Panc1 (cell line): ENCODE data around the gene TPCN1. TPM values are rescaled to one million over a fixed set of nuclear protein-coding genes. Genes with fewer than 3 reads are reported as not detected.
A peak's percentile ranks its signal among the peaks of the same experiment; 100 is the strongest.

Experiments
- ATAC-seq: fragments of 200-7000 bp; cut with Tn5 transposase; 2 replicates; pipeline ENCODE4 v1.9.1; 2020; ENCODE audit warnings: mild to moderate bottlenecking, moderate library complexity
- BruUV-seq: library from RNA; stranded (reverse); fragments of 400-500 nt; replicated peaks from 2 replicates; lab custom pipeline; 2021; lab: Mats Ljungman, UMichigan
- CTCF ChIA-PET: fragments of 300-600 bp; sonication (Branson Sonifier 250); formaldehyde crosslinking; loops from one replicate; lab custom pipeline; 2022; ENCODE audit warnings: antibody characterized with exemption; lab: Charles Lee
- POLR2A ChIA-PET: fragments of 300-600 bp; sonication (Branson Sonifier 250); formaldehyde crosslinking; loops from one replicate; lab custom pipeline; 2022; ENCODE audit warnings: antibody characterized with exemption; lab: Charles Lee
- DNase-seq: peaks from one replicate; pipeline ENCODE4 v3.0.0-alpha.2; 2010; ENCODE audit warnings: low read depth, low spot score
- H3K27ac ChIP-seq: 2 replicates; pipeline ENCODE4 v1.5.1; 2011; ENCODE audit warnings: mild to moderate bottlenecking, low read length, inconsistent platforms
- H3K27me3 ChIP-seq: fragments of 200-500 bp; sonication (Bioruptor generic); 2 replicates; pipeline ENCODE4 v1.6.0; 2014; ENCODE audit warnings: low read length, inconsistent platforms; ENCODE audit not compliant: control insufficient read depth, insufficient read depth
- H3K36me3 ChIP-seq: fragments of 200-500 bp; sonication (Bioruptor generic); 2 replicates; pipeline ENCODE4 v1.5.1; 2014; ENCODE audit warnings: inconsistent platforms, mild to moderate bottlenecking, low read length, moderate library complexity; ENCODE audit not compliant: control insufficient read depth, insufficient read depth
- H3K4me1 ChIP-seq: 2 replicates; pipeline ENCODE4 v1.5.1; 2011; ENCODE audit warnings: inconsistent platforms, mild to moderate bottlenecking, low read length, moderate library complexity; ENCODE audit not compliant: control insufficient read depth, insufficient read depth
- H3K4me3 ChIP-seq, 2 experiments: 2 replicates each; pipeline ENCODE4 v1.5.1; 2011 to 2012; ENCODE audit warnings: low read depth in 2 of 2, low read length in 2 of 2, mild to moderate bottlenecking in 2 of 2, inconsistent platforms in 1 of 2, moderate library complexity in 1 of 2
- H3K9me3 ChIP-seq: fragments of 200-500 bp; sonication (Bioruptor generic); 2 replicates; pipeline ENCODE4 v1.5.1; 2014; ENCODE audit warnings: low read depth, mild to moderate bottlenecking, inconsistent platforms, low read length, moderate library complexity; ENCODE audit not compliant: control insufficient read depth, insufficient read depth
- POLR2AphosphoS5 ChIP-seq: IDR thresholded peaks from 2 replicates; pipeline ENCODE4 v1.6.1; 2012; ENCODE audit warnings: mild to moderate bottlenecking, low read depth, low read length, moderate library complexity
- SIN3A ChIP-seq: IDR thresholded peaks from 2 replicates; pipeline ENCODE4 v1.6.1; 2012; ENCODE audit warnings: low read depth, mild to moderate bottlenecking, low read length, moderate library complexity, borderline replicate concordance; ENCODE audit not compliant: insufficient read depth
- TCF7L2 ChIP-seq: IDR thresholded peaks from 2 replicates; pipeline ENCODE4 v1.6.1; 2011; ENCODE audit warnings: mild to moderate bottlenecking, low read depth, low read length, inconsistent platforms
- in situ Hi-C: cut with HindIII; loops from 2 replicates; pipeline ENCODE4 v1.10.0; 2016; ENCODE audit warnings: low sequenced_read_pairs, low pct_unique_long_range_greater_than_20kb
- intact Hi-C: fragments of 100-400 bp; cut with micrococcal nuclease; formaldehyde crosslinking; loops from one replicate; pipeline ENCODE4 v1.10.0; 2022; ENCODE audit not compliant: unreplicated experiment
- total RNA-seq: library from RNA; stranded (reverse); gene quantifications from one replicate; pipeline ENCODE4 v1.2.1, GENCODE V29; 2021; ENCODE audit not compliant: unreplicated experiment
- TF ChIP-seq, protein P1 (sequence below), 2 experiments: IDR thresholded peaks; 2 replicates each; pipeline ENCODE4 v1.6.1; 2011 to 2012; ENCODE audit warnings: low read depth in 2 of 2, control low read depth in 1 of 2, low read length in 1 of 2, mild to moderate bottlenecking in 1 of 2, moderate library complexity in 1 of 2; ENCODE audit not compliant: insufficient read depth in 1 of 2
- TF ChIP-seq, protein P2 (sequence below): fragments of 450-650 bp; IDR thresholded peaks from 2 replicates; pipeline ENCODE4 v1.5.1; 2017; ENCODE audit warnings: mild to moderate bottlenecking

The TPCN1 gene
- total RNA-seq, 1 experiment from 2014 or later: 75.2 TPM

DNA sequence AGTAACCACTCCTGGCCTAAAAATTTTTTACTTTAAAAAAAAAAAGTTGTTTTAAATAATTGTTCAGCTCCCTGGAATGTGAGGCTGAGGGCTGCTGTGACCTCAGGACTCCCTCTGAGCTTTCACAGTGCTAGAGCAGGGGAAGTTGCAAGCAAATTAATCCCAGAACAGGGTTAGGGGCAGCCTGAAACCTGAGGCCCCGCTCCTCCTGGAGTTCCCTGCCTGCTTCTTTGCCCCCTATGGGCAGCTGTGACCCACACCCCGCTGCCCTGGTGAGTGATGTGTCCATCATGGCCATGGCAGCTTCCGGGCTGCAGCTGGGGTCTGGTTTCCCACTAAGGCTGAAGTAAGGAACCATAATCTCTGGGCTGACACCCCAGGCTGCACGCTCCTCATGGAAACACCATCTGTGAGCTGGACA, 26.3 kb upstream of the TPCN1 start:
- peak overlapping the region; percentile 67 for H3K27ac ChIP-seq

DNA sequence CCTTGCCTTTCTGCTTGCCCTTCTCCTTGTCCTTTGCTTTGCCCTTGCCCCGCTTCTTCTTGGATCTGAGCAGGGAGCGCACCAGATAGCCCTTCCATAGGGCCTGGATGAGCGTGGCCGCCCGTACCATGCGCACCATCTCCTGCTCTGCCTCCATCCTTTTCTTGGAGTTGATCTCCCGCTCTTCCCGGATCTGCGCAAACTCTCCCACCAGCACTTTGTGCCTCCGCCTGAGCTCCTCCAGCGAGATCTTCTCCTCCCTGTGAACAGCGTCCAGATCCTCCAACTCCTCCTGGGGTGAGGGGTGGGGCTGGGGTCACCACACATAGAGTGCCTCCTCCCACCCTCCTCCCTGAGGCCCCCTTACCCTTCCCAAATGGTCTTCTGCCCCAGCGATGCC, 25.7 kb upstream of the TPCN1 start:
- H3K4me1 ChIP-seq: peaks cover 44% of the 10 kb centered on the region
- in situ Hi-C loops (no loop called here), intact Hi-C loops (no loop called here)
- CTCF ChIA-PET: no interaction called here
- no peaks in the 10 kb centered on the region for H3K27me3 ChIP-seq
- H3K27ac ChIP-seq: peak overlapping the region; percentile 67
- no peak for DNase-seq
- ATAC-seq: no peak
- H3K9me3 ChIP-seq: no peaks in the 10 kb centered on the region
- BruUV-seq: no TSS peak
- no peaks in the 10 kb centered on the region for H3K36me3 ChIP-seq
- POLR2A ChIA-PET: interaction anchor here (0.5 kb wide), 1 partner anchor 160 kb away, joined by 4 read pairs; no protein-coding TSS in a partner anchor
- TF ChIP-seq TCF7L2 (no peak), SIN3A (no peak), POLR2AphosphoS5 (no peak)
- TF ChIP-seq, protein P1, sequence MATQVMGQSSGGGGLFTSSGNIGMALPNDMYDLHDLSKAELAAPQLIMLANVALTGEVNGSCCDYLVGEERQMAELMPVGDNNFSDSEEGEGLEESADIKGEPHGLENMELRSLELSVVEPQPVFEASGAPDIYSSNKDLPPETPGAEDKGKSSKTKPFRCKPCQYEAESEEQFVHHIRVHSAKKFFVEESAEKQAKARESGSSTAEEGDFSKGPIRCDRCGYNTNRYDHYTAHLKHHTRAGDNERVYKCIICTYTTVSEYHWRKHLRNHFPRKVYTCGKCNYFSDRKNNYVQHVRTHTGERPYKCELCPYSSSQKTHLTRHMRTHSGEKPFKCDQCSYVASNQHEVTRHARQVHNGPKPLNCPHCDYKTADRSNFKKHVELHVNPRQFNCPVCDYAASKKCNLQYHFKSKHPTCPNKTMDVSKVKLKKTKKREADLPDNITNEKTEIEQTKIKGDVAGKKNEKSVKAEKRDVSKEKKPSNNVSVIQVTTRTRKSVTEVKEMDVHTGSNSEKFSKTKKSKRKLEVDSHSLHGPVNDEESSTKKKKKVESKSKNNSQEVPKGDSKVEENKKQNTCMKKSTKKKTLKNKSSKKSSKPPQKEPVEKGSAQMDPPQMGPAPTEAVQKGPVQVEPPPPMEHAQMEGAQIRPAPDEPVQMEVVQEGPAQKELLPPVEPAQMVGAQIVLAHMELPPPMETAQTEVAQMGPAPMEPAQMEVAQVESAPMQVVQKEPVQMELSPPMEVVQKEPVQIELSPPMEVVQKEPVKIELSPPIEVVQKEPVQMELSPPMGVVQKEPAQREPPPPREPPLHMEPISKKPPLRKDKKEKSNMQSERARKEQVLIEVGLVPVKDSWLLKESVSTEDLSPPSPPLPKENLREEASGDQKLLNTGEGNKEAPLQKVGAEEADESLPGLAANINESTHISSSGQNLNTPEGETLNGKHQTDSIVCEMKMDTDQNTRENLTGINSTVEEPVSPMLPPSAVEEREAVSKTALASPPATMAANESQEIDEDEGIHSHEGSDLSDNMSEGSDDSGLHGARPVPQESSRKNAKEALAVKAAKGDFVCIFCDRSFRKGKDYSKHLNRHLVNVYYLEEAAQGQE (IDR thresholded peaks at IDR 0.05; ENCODE audit: insufficient read depth in 1 of 2, low read depth in 2 of 2, low read length in 1 of 2): no peak
- TF ChIP-seq, protein P2, sequence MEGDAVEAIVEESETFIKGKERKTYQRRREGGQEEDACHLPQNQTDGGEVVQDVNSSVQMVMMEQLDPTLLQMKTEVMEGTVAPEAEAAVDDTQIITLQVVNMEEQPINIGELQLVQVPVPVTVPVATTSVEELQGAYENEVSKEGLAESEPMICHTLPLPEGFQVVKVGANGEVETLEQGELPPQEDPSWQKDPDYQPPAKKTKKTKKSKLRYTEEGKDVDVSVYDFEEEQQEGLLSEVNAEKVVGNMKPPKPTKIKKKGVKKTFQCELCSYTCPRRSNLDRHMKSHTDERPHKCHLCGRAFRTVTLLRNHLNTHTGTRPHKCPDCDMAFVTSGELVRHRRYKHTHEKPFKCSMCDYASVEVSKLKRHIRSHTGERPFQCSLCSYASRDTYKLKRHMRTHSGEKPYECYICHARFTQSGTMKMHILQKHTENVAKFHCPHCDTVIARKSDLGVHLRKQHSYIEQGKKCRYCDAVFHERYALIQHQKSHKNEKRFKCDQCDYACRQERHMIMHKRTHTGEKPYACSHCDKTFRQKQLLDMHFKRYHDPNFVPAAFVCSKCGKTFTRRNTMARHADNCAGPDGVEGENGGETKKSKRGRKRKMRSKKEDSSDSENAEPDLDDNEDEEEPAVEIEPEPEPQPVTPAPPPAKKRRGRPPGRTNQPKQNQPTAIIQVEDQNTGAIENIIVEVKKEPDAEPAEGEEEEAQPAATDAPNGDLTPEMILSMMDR: no peak
- no peak overlapping the region for H3K4me3 ChIP-seq

More for the DNA sequence above, 26.3 kb upstream of the TPCN1 start:
- peaks cover 47% of the 10 kb centered on the region for H3K4me1 ChIP-seq
- no peak overlapping the region for H3K4me3 ChIP-seq
- BruUV-seq: no TSS peak
- DNase-seq (no peak), ATAC-seq (no peak)
- in situ Hi-C loops: no loop called here
- ChIA-PET POLR2A (no interaction called here), CTCF (interaction anchor here (0.5 kb wide), 1 partner anchor 173 kb away, joined by 5 read pairs; no protein-coding TSS in a partner anchor)
- intact Hi-C loops: no loop called here
- TF ChIP-seq, protein P2: no peak
- TF ChIP-seq POLR2AphosphoS5 (no peak), SIN3A (no peak), TCF7L2 (no peak)
- TF ChIP-seq, protein P1 (IDR thresholded peaks at IDR 0.05; ENCODE audit: insufficient read depth in 1 of 2, low read depth in 2 of 2, low read length in 1 of 2): no peak
- no peaks in the 10 kb centered on the region for H3K36me3 ChIP-seq
- H3K27me3 ChIP-seq: no peaks in the 10 kb centered on the region
- H3K9me3 ChIP-seq: no peaks in the 10 kb centered on the region
